Caco-2 (cell line): ENCODE results near the gene LYPD3. TPM values are rescaled to one million over a fixed set of nuclear protein-coding genes. Genes with fewer than 3 reads are reported as not detected.
A peak's percentile ranks its signal among the peaks of the same experiment; 100 is the strongest.

Experiments
- BruUV-seq: library from RNA; stranded (reverse); fragments of 400-500 nt; replicated peaks from 2 replicates; lab custom pipeline; 2021; lab: Mats Ljungman, UMichigan
- CTCF ChIA-PET: fragments of 300-600 bp; sonication (Branson Sonifier 250); formaldehyde crosslinking; loops from one replicate; lab custom pipeline; 2022; ENCODE audit warnings: antibody characterized with exemption; lab: Charles Lee
- POLR2A ChIA-PET: fragments of 300-600 bp; sonication (Branson Sonifier 250); formaldehyde crosslinking; loops from one replicate; lab custom pipeline; 2022; ENCODE audit warnings: antibody characterized with exemption; lab: Charles Lee
- DNase-seq, 2 experiments: peaks; one replicate each; pipeline versions ENCODE4 v3.0.0 to v3.0.0-alpha.2; 2020 to 2022
- H3K27me3 ChIP-seq: replicated peaks from 2 replicates; pipeline ENCODE4 v1.6.0; 2011; ENCODE audit warnings: low read length; ENCODE audit not compliant: control insufficient read depth, insufficient read depth
- H3K36me3 ChIP-seq: 2 replicates; pipeline ENCODE4 v1.5.1; 2011; ENCODE audit warnings: low read length; ENCODE audit not compliant: control insufficient read depth, insufficient read depth
- H3K4me1 ChIP-seq: fragments of 250-450 bp; sonication (Bioruptor Pico); 2 replicates; pipeline ENCODE4 v1.5.1; 2020; ENCODE audit warnings: mild to moderate bottlenecking
- H3K4me3 ChIP-seq: 2 replicates; pipeline ENCODE4 v1.5.1; 2011; ENCODE audit warnings: low read depth, mild to moderate bottlenecking, control low read depth, low read length
- H3K9me3 ChIP-seq: fragments of 250-450 bp; sonication (Bioruptor Pico); 2 replicates; pipeline ENCODE4 v1.5.1; 2020; ENCODE audit warnings: mild to moderate bottlenecking, moderate library complexity
- H3K27ac Mint-ChIP-seq: one replicate; pipeline ENCODE4 v1.8.0; 2022; ENCODE audit warnings: mixed read lengths; ENCODE audit not compliant: unreplicated experiment
- H3K27me3 Mint-ChIP-seq: one replicate; pipeline ENCODE4 v1.8.0; 2022; ENCODE audit warnings: mixed read lengths; ENCODE audit not compliant: insufficient read depth, unreplicated experiment
- H3K36me3 Mint-ChIP-seq: one replicate; pipeline ENCODE4 v1.8.0; 2022; ENCODE audit warnings: mild to moderate bottlenecking, mixed read lengths; ENCODE audit not compliant: insufficient read depth, unreplicated experiment
- H3K4me1 Mint-ChIP-seq: one replicate; pipeline ENCODE4 v1.8.0; 2022; ENCODE audit warnings: low read depth, mixed read lengths; ENCODE audit not compliant: unreplicated experiment
- H3K4me3 Mint-ChIP-seq: one replicate; pipeline ENCODE4 v1.8.0; 2022; ENCODE audit warnings: mild to moderate bottlenecking, moderate library complexity, mixed read lengths; ENCODE audit not compliant: unreplicated experiment
- H3K9me3 Mint-ChIP-seq: one replicate; pipeline ENCODE4 v1.8.0; 2022; ENCODE audit warnings: mixed read lengths; ENCODE audit not compliant: unreplicated experiment
- intact Hi-C: fragments of 100-400 bp; cut with micrococcal nuclease; formaldehyde crosslinking; loops from one replicate; pipeline ENCODE4 v1.10.0; 2022; ENCODE audit not compliant: unreplicated experiment
- total RNA-seq: library from RNA; stranded (reverse); gene quantifications from 2 replicates; pipeline ENCODE4 v1.2.3, GENCODE V29; 2022
- TF ChIP-seq, protein P1 (sequence below), 2 experiments: fragments of 200-600 bp in 1 of 2; IDR thresholded peaks; 1 replicate in 1 of 2; 2 replicates in 1 of 2; pipeline versions ENCODE4 v1.5.1 to v1.8.0; 2011 to 2022; ENCODE audit warnings: antibody characterized with exemption in 1 of 2, control low read depth in 1 of 2, inconsistent platforms in 1 of 2, low read depth in 1 of 2, low read length in 1 of 2, mild to moderate bottlenecking in 1 of 2, moderate library complexity in 1 of 2; ENCODE audit not compliant: insufficient read depth in 1 of 2, severe bottlenecking in 1 of 2, unreplicated experiment in 1 of 2

Gene LYPD3
- total RNA-seq, 1 experiment from 2014 or later, result 1.3 TPM

DNA sequence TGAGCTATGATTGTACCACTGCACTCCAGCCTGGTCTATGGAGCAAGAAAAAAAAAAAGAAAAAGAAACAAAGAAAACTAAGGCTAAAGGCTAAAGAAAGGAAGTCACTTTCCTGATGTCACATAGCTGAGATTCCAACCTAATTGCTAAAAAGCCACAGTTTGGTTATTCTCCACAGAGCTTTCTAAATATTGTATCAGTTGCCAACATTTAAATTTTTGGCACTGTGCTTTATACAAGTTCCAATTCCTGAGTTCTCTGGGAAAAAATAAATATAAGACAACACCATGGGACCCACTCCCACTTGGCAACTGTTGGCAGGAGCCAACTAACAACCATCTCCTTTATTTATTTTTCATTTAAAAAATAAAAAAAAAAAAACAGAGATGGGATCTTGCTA, 11.2 kb upstream of the LYPD3 start:
- DNase-seq, result no peak
- ChIA-PET CTCF (no interaction called here), POLR2A (no interaction called here)
- Histone ChIP-seq H3K9me3 (no peaks in the 10 kb centered on the region), H3K27me3 (no peaks in the 10 kb centered on the region), H3K36me3 (no peaks in the 10 kb centered on the region), H3K4me3 (no peak overlapping the region), H3K4me1 (peaks cover 14% of the 10 kb centered on the region)
- Mint-ChIP-seq H3K27me3 (no peaks in the 10 kb centered on the region), H3K9me3 (no peaks in the 10 kb centered on the region), H3K4me3 (no peak overlapping the region), H3K4me1 (peaks cover 6% of the 10 kb centered on the region), H3K36me3 (peaks cover 21% of the 10 kb centered on the region), H3K27ac (no peak overlapping the region)
- TF ChIP-seq, protein P1, sequence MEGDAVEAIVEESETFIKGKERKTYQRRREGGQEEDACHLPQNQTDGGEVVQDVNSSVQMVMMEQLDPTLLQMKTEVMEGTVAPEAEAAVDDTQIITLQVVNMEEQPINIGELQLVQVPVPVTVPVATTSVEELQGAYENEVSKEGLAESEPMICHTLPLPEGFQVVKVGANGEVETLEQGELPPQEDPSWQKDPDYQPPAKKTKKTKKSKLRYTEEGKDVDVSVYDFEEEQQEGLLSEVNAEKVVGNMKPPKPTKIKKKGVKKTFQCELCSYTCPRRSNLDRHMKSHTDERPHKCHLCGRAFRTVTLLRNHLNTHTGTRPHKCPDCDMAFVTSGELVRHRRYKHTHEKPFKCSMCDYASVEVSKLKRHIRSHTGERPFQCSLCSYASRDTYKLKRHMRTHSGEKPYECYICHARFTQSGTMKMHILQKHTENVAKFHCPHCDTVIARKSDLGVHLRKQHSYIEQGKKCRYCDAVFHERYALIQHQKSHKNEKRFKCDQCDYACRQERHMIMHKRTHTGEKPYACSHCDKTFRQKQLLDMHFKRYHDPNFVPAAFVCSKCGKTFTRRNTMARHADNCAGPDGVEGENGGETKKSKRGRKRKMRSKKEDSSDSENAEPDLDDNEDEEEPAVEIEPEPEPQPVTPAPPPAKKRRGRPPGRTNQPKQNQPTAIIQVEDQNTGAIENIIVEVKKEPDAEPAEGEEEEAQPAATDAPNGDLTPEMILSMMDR (IDR thresholded peaks at IDR 0.05; ENCODE audit: insufficient read depth in 1 of 2, low read depth in 1 of 2, low read length in 1 of 2, severe bottlenecking in 1 of 2, unreplicated experiment in 1 of 2), result no peak
- intact Hi-C loops, result no loop called here
- BruUV-seq, result no TSS peak

DNA sequence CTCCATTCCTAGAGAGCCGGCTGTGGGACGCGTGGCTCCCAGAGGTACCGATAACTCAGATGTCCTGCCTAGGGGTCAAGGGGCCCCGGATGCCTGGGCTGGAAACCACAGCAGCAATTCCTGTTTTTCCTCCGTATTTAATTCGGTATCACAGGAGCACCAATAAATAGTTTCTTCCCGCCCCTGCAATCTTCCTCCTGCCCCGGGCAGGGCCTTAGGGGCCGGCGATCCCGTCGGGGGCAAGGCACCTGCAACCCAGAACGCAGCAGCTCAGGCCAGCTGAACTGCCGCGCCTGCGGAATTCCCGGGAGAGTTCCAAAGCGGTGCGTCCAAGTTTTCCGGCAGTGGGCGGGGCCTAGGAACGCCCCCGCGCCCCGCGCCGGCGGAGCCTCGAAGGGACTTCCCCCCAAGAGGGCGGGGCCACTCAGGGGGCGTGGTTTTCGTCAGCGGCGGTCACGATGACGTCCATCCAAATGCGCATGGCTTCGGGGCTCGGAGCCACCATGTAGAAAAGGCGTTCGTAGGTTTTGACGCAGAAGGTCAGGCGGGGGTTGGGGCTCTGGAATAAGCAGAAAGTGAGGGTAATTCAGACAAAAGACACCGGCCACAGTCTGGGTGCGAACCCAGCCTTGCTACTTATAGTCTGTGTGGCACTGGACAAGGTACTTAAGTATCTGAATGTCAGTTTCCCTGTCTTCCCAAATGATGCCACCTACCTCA, 9.7 kb upstream of the LYPD3 start:
- H3K4me3 Mint-ChIP-seq, result peak overlapping the region; percentile 89
- peak; percentile 96 to 99 for DNase-seq
- H3K36me3 Mint-ChIP-seq, result peaks cover 19% of the 10 kb centered on the region
- BruUV-seq, result no TSS peak
- intact Hi-C loops, result loop anchor here (1.0 kb wide), 2 partner anchors 12 to 29 kb away; partner anchors contain the start of gene PHLDB3
- Histone ChIP-seq H3K36me3 (no peaks in the 10 kb centered on the region), H3K4me1 (peaks cover 14% of the 10 kb centered on the region), H3K27me3 (no peaks in the 10 kb centered on the region), H3K9me3 (no peaks in the 10 kb centered on the region), H3K4me3 (peak overlapping the region; percentile 30)
- no peaks in the 10 kb centered on the region for H3K27me3 Mint-ChIP-seq
- H3K27ac Mint-ChIP-seq, result peak overlapping the region; percentile 95
- H3K4me1 Mint-ChIP-seq, result peaks cover 6% of the 10 kb centered on the region
- CTCF ChIA-PET, result interaction anchor here (0.9 to 1.4 kb wide), 3 partner anchors 12 to 120 kb away, joined by 3 to 6 read pairs (median 4); no protein-coding TSS in a partner anchor
- POLR2A ChIA-PET, result interaction anchor here (0.7 to 1.0 kb wide), 2 partner anchors 11 to 12 kb away, joined by 4 to 5 read pairs; no protein-coding TSS in a partner anchor
- H3K9me3 Mint-ChIP-seq, result no peaks in the 10 kb centered on the region
- TF ChIP-seq, protein P1 (IDR thresholded peaks at IDR 0.05; ENCODE audit: insufficient read depth in 1 of 2, low read depth in 1 of 2, low read length in 1 of 2, severe bottlenecking in 1 of 2, unreplicated experiment in 1 of 2), result no peak

DNA sequence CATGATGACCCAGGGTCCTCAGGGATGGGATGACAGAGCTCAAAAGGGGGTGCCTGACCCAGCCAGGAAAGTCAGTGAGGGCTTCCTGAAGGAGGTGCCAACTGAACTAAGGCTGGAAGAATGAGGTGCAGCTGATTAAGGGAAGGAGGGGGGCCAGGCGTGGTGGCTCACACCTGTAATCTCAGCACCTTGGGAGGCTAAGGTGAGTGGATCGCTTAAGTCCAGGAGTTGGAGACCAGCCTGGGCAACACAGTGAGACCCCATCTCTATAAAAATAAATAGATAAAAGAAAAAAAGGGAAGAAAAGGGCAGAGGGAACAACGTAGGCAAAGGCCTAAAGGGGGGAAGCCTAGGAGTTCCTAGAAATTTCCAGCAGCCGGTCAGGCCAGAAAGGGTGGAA, 9.1 kb upstream of the LYPD3 start:
- TF ChIP-seq, protein P1 (IDR thresholded peaks at IDR 0.05; ENCODE audit: insufficient read depth in 1 of 2, low read depth in 1 of 2, low read length in 1 of 2, severe bottlenecking in 1 of 2, unreplicated experiment in 1 of 2), result no peak
- H3K27ac Mint-ChIP-seq, result peak overlapping the region; percentile 95
- CTCF ChIA-PET, result interaction anchor here (0.9 to 1.6 kb wide), 4 partner anchors 11 to 120 kb away, joined by 3 to 6 read pairs (median 4); no protein-coding TSS in a partner anchor

More for the DNA sequence above, 9.1 kb upstream of the LYPD3 start:
- H3K4me3 Mint-ChIP-seq, result peak overlapping the region; percentile 89
- no peaks in the 10 kb centered on the region for H3K9me3 ChIP-seq
- H3K4me3 ChIP-seq, result peak overlapping the region; percentile 30; the same call in 1 of the 2 replicates
- peaks cover 6% of the 10 kb centered on the region for H3K4me1 Mint-ChIP-seq
- POLR2A ChIA-PET, result interaction anchor here (0.6 to 1.0 kb wide), 3 partner anchors 10 to 50 kb away, joined by 3 to 5 read pairs (median 4); no protein-coding TSS in a partner anchor
- no peaks in the 10 kb centered on the region for H3K27me3 Mint-ChIP-seq
- no peaks in the 10 kb centered on the region for H3K36me3 ChIP-seq
- intact Hi-C loops, result no loop called here
- H3K9me3 Mint-ChIP-seq, result no peaks in the 10 kb centered on the region
- peaks cover 14% of the 10 kb centered on the region for H3K4me1 ChIP-seq
- H3K27me3 ChIP-seq, result no peaks in the 10 kb centered on the region
- no TSS peak for BruUV-seq
- DNase-seq, result no peak
- peaks cover 19% of the 10 kb centered on the region for H3K36me3 Mint-ChIP-seq
